MCF 10A (cell line): ENCODE data around the gene HELZ. TPM values are rescaled to one million over a fixed set of nuclear protein-coding genes. Genes with fewer than 3 reads are reported as not detected.

ENCODE experiments used
- BruUV-seq: library from RNA; stranded (reverse); fragments of 400-500 nt; replicated peaks from 2 replicates; lab custom pipeline; 2021; lab: Mats Ljungman, UMichigan
- CTCF ChIA-PET: fragments of 300-600 bp; sonication (Branson Sonifier 250); formaldehyde crosslinking; extraction: SDS; loops from one replicate; lab custom pipeline; 2021; ENCODE audit warnings: antibody characterized with exemption, inconsistent platforms; lab: Yijun Ruan, JAX
- POLR2A ChIA-PET: fragments of 300-600, 350-650 bp; sonication (Branson Sonifier 250); formaldehyde crosslinking; extraction: SDS; loops from one replicate; lab custom pipeline; 2020; ENCODE audit warnings: antibody characterized with exemption, inconsistent platforms; lab: Yijun Ruan, JAX
- DNase-seq: peaks from one replicate; pipeline ENCODE4 v3.0.0-alpha.2; 2018; ENCODE audit not compliant: unreplicated experiment
- H3K27ac Mint-ChIP-seq: one replicate; pipeline ENCODE4 v1.8.0; 2022; ENCODE audit warnings: mild to moderate bottlenecking, low read depth, mixed read lengths; ENCODE audit not compliant: unreplicated experiment
- H3K27me3 Mint-ChIP-seq: one replicate; pipeline ENCODE4 v1.8.0; 2022; ENCODE audit warnings: mixed read lengths; ENCODE audit not compliant: insufficient read depth, unreplicated experiment
- H3K36me3 Mint-ChIP-seq: one replicate; pipeline ENCODE4 v1.8.0; 2022; ENCODE audit warnings: mild to moderate bottlenecking, moderate library complexity, mixed read lengths; ENCODE audit not compliant: insufficient read depth, unreplicated experiment
- H3K4me1 Mint-ChIP-seq: one replicate; pipeline ENCODE4 v1.8.0; 2022; ENCODE audit warnings: mixed read lengths; ENCODE audit not compliant: insufficient read depth, unreplicated experiment
- H3K4me3 Mint-ChIP-seq: one replicate; pipeline ENCODE4 v1.8.0; 2022; ENCODE audit warnings: mild to moderate bottlenecking, moderate library complexity, mixed read lengths; ENCODE audit not compliant: unreplicated experiment
- H3K9me3 Mint-ChIP-seq: one replicate; pipeline ENCODE4 v1.8.0; 2022; ENCODE audit warnings: mixed read lengths; ENCODE audit not compliant: unreplicated experiment
- intact Hi-C: fragments of 100-400 bp; cut with micrococcal nuclease; formaldehyde crosslinking; loops from 2 replicates; pipeline ENCODE4 v1.14.1; 2022
- total RNA-seq: library from RNA; stranded (reverse); gene quantifications from 2 replicates; pipeline ENCODE4 v1.2.3, GENCODE V29; 2022
- TF ChIP-seq, protein P1 (sequence below): fragments of 200-600 bp; IDR thresholded peaks from one replicate; pipeline ENCODE4 v1.8.0; 2022; ENCODE audit warnings: antibody characterized with exemption, mild to moderate bottlenecking; ENCODE audit not compliant: unreplicated experiment

Gene HELZ
- total RNA-seq, 1 experiment from 2014 or later: 71.7 TPM

DNA sequence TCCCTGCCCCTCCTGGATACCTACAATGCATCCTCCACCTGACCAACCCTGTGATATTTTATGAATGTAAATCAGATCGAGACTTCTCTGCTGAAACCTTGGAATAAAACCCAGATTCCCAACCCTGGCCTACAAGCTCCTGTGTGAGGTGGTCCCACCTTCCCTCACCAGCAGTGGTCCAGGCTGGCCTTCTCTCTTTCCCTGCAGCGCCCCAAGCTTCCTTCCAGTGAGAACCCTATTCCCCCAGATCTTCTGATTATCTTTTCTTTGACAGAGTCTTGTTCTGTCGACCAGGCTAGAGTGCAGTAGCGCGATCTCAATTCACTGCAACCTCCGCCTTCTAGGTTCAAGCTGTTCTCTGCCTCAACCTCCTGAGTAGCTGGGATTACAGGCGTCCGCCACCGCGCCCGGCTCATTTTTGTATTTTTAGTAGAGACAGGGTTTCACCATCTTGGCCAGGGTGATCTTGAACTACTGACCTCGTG lies 2.5 kb upstream of the HELZ start:
- CTCF ChIA-PET: interaction anchor here (0.6 kb wide), 2 partner anchors 11 to 35 kb away, joined by 3 read pairs; no protein-coding TSS in a partner anchor
- no peak for DNase-seq
- Mint-ChIP-seq H3K36me3 (peaks cover 12% of the 10 kb centered on the region), H3K4me3 (peak overlapping the region; percentile 35), H3K27ac (peak overlapping the region; percentile 91), H3K9me3 (no peaks in the 10 kb centered on the region), H3K4me1 (peaks cover 26% of the 10 kb centered on the region), H3K27me3 (no peaks in the 10 kb centered on the region)
- TF ChIP-seq, protein P1, sequence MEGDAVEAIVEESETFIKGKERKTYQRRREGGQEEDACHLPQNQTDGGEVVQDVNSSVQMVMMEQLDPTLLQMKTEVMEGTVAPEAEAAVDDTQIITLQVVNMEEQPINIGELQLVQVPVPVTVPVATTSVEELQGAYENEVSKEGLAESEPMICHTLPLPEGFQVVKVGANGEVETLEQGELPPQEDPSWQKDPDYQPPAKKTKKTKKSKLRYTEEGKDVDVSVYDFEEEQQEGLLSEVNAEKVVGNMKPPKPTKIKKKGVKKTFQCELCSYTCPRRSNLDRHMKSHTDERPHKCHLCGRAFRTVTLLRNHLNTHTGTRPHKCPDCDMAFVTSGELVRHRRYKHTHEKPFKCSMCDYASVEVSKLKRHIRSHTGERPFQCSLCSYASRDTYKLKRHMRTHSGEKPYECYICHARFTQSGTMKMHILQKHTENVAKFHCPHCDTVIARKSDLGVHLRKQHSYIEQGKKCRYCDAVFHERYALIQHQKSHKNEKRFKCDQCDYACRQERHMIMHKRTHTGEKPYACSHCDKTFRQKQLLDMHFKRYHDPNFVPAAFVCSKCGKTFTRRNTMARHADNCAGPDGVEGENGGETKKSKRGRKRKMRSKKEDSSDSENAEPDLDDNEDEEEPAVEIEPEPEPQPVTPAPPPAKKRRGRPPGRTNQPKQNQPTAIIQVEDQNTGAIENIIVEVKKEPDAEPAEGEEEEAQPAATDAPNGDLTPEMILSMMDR: no peak
- no TSS peak for BruUV-seq
- intact Hi-C loops: loop anchor here (2.0 to 10.0 kb wide), 2 partner anchors 45 to 117 kb away; partner anchors contain the start of gene PSMD12
- POLR2A ChIA-PET: interaction anchor here (0.6 to 2.4 kb wide), 5 partner anchors 15 to 118 kb away, joined by 3 to 21 read pairs (median 4); no protein-coding TSS in a partner anchor

DNA sequence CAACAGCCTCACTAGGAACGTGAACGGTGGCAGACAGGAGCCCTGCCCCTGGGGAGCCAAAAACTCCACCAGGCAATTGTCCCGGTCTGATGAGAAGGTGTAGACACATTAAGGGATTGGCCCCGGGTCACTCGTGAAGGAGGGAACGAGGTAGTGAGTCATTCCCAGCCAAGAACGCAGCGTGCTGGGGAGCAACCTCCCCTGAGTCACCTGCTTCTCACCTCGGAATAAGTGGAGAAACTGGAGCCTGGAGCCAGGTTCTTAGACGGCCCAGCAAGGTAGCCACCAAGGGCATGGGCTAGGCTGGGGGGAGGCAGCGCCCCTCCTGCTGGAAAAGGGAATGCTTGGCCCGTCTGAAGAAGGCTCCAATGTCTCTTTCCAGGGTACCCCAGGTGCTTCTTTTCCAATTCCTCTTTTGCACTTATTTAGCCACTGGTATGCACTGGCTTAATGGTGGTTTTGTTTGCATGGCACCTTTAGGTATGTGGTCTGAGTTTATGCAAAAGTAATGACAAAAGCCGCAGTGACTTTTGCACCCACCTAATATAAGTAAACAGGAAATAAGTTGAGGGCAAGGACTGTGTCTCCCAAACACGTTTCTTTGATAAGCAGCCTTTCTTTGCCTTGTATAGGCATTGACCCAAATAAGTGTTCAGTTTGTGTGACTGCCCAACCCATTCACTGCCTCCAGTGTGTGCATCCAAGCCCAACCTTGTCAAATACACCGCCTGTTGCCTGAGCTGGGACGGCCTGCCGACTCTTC lies 1.8 kb upstream of the HELZ start:
- Mint-ChIP-seq H3K4me1 (peaks cover 26% of the 10 kb centered on the region), H3K36me3 (peaks cover 14% of the 10 kb centered on the region), H3K27me3 (no peaks in the 10 kb centered on the region), H3K9me3 (no peaks in the 10 kb centered on the region), H3K27ac (peak overlapping the region; percentile 91), H3K4me3 (peak overlapping the region; percentile 83)
- TF ChIP-seq, protein P1: no peak
- intact Hi-C loops: loop anchor here (2.0 to 10.0 kb wide), 2 partner anchors 46 to 118 kb away; partner anchors contain the start of gene PSMD12
- ChIA-PET POLR2A (interaction anchor here (0.6 to 2.4 kb wide), 4 partner anchors 15 to 118 kb away, joined by 4 to 21 read pairs (median 16); partner anchors contain the start of gene PSMD12), CTCF (interaction anchor here (0.6 kb wide), 1 partner anchor 36 kb away, joined by 3 read pairs; no protein-coding TSS in a partner anchor)
- DNase-seq: peak; percentile 98
- no TSS peak for BruUV-seq

DNA sequence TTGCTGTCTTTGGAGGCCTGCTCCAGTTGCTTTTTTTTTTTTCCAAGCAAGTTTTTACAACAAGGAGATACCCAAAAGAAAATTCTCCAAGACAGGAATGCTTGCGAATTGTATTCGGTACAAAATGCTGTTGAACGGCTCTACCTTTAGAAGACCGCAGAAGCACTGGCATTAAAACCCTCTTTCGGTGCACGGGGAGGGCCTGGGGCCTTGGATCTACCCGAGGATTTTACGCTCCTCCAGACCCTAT lies 1.3 kb upstream of the HELZ start:
- Mint-ChIP-seq H3K27ac (peak overlapping the region; percentile 91), H3K4me3 (peak overlapping the region; percentile 83), H3K9me3 (no peaks in the 10 kb centered on the region), H3K4me1 (peaks cover 31% of the 10 kb centered on the region), H3K36me3 (peaks cover 19% of the 10 kb centered on the region), H3K27me3 (no peaks in the 10 kb centered on the region)
- BruUV-seq: no TSS peak
- TF ChIP-seq, protein P1: no peak
- no peak for DNase-seq
- ChIA-PET POLR2A (interaction anchor here (1.2 to 2.2 kb wide), 6 partner anchors 8 to 119 kb away, joined by 3 to 62 read pairs (median 10); partner anchors contain the start of gene PSMD12), CTCF (no interaction called here)
- intact Hi-C loops: loop anchor here (2.0 to 10.0 kb wide), 2 partner anchors 46 to 118 kb away; partner anchors contain the start of gene PSMD12
